GM21367 (cell line): Measurements from ENCODE around the gene ZMIZ2.
"Not testable (repeated sequence)": the region's sequence is repeated elsewhere in the genome, so short reads cannot be mapped to it uniquely, and the experiment has no call there.

Experiments
- ATAC-seq: cut with Tn5 transposase; IDR thresholded peaks from one replicate; pipeline ENCODE4 v1.9.1; 2021; ENCODE audit not compliant: unreplicated experiment

ZMIZ2 gene

GRCh38 chr7:44798649-44799305 is 50.1 kb downstream of the ZMIZ2 start:
- no peak for ATAC-seq

- no peak for ATAC-seq
Observed at GRCh38 chr7:44799939-44800338, 51.3 kb downstream of the ZMIZ2 start.

- ATAC-seq: no peak
Observed at GRCh38 chr7:44801890-44802289, 53.2 kb downstream of the ZMIZ2 start.

- no peak for ATAC-seq
Observed at GRCh38 chr7:44802418-44803025, 53.9 kb downstream of the ZMIZ2 start.

- not testable (repeated sequence) for ATAC-seq
Observed at GRCh38 chr7:44803828-44804519, 55.3 kb downstream of the ZMIZ2 start.

DNA sequence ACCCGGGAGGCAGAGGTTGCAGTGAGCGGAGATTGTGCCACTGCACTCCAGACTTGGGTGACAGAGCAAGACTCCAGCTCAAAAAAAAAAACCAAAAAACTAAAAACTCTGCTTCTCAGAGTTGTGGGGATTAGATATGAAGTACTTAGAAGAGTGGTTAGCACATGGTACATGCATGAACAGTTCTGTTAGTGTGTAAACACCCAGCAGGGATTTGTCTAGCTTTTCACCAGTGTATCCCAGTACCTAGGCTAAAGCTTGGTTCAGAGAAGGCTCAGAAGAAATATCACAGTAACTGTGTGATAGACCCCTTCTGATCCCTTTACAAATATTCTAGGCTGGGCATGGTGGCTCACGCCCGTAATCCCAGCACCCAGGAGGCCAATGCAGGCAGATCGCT is 57.3 kb downstream of the ZMIZ2 start:
- no peak for ATAC-seq

GRCh38 chr7:44808914-44809393 is 60.3 kb downstream of the ZMIZ2 start:
- no peak for ATAC-seq

DNA sequence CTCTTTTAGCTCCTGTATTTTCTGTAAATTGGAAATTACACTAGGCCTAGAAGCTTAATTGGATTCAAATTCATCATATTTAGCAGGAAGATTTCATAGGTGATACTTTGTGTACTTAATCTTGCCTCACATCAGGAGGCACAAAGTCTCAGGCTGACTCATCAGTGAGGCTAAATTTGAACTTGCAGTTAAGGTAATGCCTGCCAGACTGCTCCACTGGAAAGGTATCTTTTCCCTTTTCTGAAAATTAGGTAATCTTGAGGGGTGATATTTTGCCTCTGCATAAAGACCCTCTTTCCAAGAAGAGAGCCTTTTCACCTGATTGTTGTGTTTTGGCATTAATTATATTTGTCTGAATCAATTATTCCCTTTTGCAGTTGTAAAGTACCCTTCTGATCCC is 62.4 kb downstream of the ZMIZ2 start:
- no peak for ATAC-seq

- ATAC-seq: no peak
Observed at GRCh38 chr7:44811571-44811970, 62.9 kb downstream of the ZMIZ2 start.

DNA sequence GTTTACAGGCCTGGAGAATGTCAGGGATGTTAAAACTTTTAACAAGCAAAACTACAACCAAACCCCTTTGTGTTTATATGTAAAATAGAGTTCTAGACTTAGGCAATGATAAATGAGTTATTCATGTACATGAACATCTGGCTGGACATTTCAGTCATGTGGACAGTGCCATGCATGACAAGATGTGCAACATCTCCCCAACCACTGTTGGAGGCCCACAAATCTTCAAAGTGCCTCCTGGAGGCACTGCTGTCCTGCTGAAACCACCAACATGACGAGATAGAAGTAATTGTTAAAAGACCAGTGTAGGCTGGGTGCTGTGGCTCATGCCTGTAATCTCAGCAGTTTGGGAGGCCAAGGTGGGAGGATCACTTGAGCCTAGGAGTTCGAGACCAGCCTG is 66.3 kb downstream of the ZMIZ2 start:
- ATAC-seq: no peak

GRCh38 chr7:44819292-44819691 is 70.6 kb downstream of the ZMIZ2 start:
- ATAC-seq: no peak
